ENCODE results near the gene KAZN. TPM values are rescaled to one million over a fixed set of nuclear protein-coding genes. Genes with fewer than 3 reads are reported as not detected.

The KAZN gene
- total RNA-seq, 2 experiments from 2014 or later, result 0.22 to 0.55 TPM

DNA sequence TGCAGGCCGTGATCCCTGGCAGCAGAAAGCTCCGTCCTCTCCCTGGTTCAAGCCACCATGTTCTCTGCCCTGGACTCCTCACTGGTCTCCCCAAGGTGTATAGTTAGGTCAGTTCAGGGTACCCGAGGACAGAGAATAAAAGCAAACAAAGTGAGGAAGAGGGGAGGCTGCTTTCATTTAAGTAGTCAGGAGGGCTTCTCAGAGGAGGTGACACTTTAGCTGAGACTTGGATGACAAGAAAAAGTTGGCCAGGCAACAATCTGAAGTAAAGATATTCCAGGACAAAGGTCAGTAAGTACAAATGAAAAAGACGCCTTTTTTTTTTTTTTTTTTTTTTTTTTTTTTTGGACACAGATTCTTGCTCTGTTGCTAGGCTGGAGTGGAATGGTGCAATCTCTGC, 297.2 kb downstream of the KAZN start:
- no peak for TF ChIP-seq CTCF (IDR thresholded peaks at IDR 0.05)
- no peak overlapping the region for H3K27ac ChIP-seq (ENCODE audit: low read depth in 1 of 2, low read length in 2 of 2)
- peaks cover 28% of the 10 kb centered on the region for H3K27me3 Mint-ChIP-seq
- DNase-seq, result no peak
- ChIA-PET CTCF (no interaction called here), POLR2A (no interaction called here)
- no peak for ATAC-seq (ENCODE audit: poor library complexity)
- peaks cover 3 to 7% of the 10 kb centered on the region in 2 experiments for H3K27me3 ChIP-seq (ENCODE audit: control insufficient read depth in 1 of 2, insufficient read depth in 2 of 2, low read length in 2 of 2)
- H3K9me3 Mint-ChIP-seq, result no peaks in the 10 kb centered on the region
- H3K4me3 ChIP-seq (ENCODE audit: low read length), result no peak overlapping the region
- no peaks in the 10 kb centered on the region for H3K4me1 Mint-ChIP-seq (ENCODE audit: low read depth)
- H3K4me1 ChIP-seq (ENCODE audit: insufficient read depth, low read length), result no peaks in the 10 kb centered on the region
- H3K27ac Mint-ChIP-seq, result no peak overlapping the region
- intact Hi-C loops (cut with DNase I, micrococcal nuclease), result no loop called here
- no peaks in the 10 kb centered on the region for H3K36me3 Mint-ChIP-seq (ENCODE audit: low read depth)
- H3K4me3 Mint-ChIP-seq, result no peak overlapping the region
- no peaks in the 10 kb centered on the region for H3K36me3 ChIP-seq (ENCODE audit: insufficient read depth, low read length)
- H3K9me3 ChIP-seq (ENCODE audit: control insufficient read depth in 1 of 2, insufficient read depth in 1 of 2, low read length in 2 of 2), result no peaks in the 10 kb centered on the region

GRCh38 chr1:14896381-14897079, 298.0 kb downstream of the KAZN start:
- peaks cover 35% of the 10 kb centered on the region for H3K27me3 Mint-ChIP-seq

DNA sequence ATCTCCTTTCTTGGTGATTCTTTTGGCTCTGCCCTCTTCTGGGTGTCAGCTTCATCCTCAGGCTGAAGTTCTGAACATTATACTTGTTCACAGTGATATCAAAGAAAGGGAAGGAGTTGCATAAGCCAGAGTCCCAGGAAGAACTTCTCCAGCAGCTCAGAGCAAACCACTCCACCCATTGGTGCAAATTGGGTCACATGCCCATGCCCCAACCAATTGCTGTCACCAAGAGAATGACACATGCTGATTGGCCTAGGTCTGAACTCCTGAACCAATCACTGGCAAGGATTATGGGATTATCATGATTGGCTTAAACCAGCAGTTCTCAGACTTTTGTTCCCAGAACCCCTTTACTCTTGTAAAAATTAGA, 298.6 kb downstream of the KAZN start:
- no peak overlapping the region for H3K4me3 ChIP-seq (ENCODE audit: low read length)
- no peaks in the 10 kb centered on the region for H3K4me1 ChIP-seq (ENCODE audit: insufficient read depth, low read length)
- H3K4me3 Mint-ChIP-seq, result no peak overlapping the region
- no peak for ATAC-seq (ENCODE audit: poor library complexity)
- peaks cover 3 to 7% of the 10 kb centered on the region in 2 experiments for H3K27me3 ChIP-seq (ENCODE audit: control insufficient read depth in 1 of 2, insufficient read depth in 2 of 2, low read length in 2 of 2)
- no peak for TF ChIP-seq CTCF (IDR thresholded peaks at IDR 0.05)
- H3K36me3 ChIP-seq (ENCODE audit: insufficient read depth, low read length), result no peaks in the 10 kb centered on the region
- no peaks in the 10 kb centered on the region for H3K4me1 Mint-ChIP-seq (ENCODE audit: low read depth)
- no peaks in the 10 kb centered on the region for H3K9me3 Mint-ChIP-seq
- ChIA-PET POLR2A (no interaction called here), CTCF (no interaction called here)
- H3K27ac Mint-ChIP-seq, result no peak overlapping the region
- no peaks in the 10 kb centered on the region for H3K36me3 Mint-ChIP-seq (ENCODE audit: low read depth)
- intact Hi-C loops (cut with DNase I, micrococcal nuclease), result no loop called here
- peaks cover 35% of the 10 kb centered on the region for H3K27me3 Mint-ChIP-seq
- no peak for DNase-seq
- H3K9me3 ChIP-seq (ENCODE audit: control insufficient read depth in 1 of 2, insufficient read depth in 1 of 2, low read length in 2 of 2), result no peaks in the 10 kb centered on the region
- no peak overlapping the region for H3K27ac ChIP-seq (ENCODE audit: low read depth in 1 of 2, low read length in 2 of 2)

More at GRCh38 chr1:14896381-14897079, 298.0 kb downstream of the KAZN start:
- Histone ChIP-seq H3K4me3 (ENCODE audit: low read length) (no peak overlapping the region), H3K27me3 (ENCODE audit: control insufficient read depth in 1 of 2, insufficient read depth in 2 of 2, low read length in 2 of 2) (peaks cover 3 to 7% of the 10 kb centered on the region in 2 experiments), H3K9me3 (ENCODE audit: control insufficient read depth in 1 of 2, insufficient read depth in 1 of 2, low read length in 2 of 2) (no peaks in the 10 kb centered on the region), H3K36me3 (ENCODE audit: insufficient read depth, low read length) (no peaks in the 10 kb centered on the region), H3K4me1 (ENCODE audit: insufficient read depth, low read length) (no peaks in the 10 kb centered on the region), H3K27ac (ENCODE audit: low read depth in 1 of 2, low read length in 2 of 2) (no peak overlapping the region)
- ChIA-PET POLR2A (no interaction called here), CTCF (no interaction called here)
- Mint-ChIP-seq H3K9me3 (no peaks in the 10 kb centered on the region), H3K36me3 (ENCODE audit: low read depth) (no peaks in the 10 kb centered on the region), H3K4me1 (ENCODE audit: low read depth) (no peaks in the 10 kb centered on the region), H3K4me3 (no peak overlapping the region), H3K27ac (no peak overlapping the region)
- no peak for TF ChIP-seq CTCF (IDR thresholded peaks at IDR 0.05)
- DNase-seq (no peak), ATAC-seq (ENCODE audit: poor library complexity) (no peak)
- intact Hi-C loops (cut with DNase I, micrococcal nuclease), result no loop called here

All from CD4-positive, alpha-beta T cell (primary cell).